Measurements from ENCODE around the gene TLCD1.

TLCD1 gene

DNA sequence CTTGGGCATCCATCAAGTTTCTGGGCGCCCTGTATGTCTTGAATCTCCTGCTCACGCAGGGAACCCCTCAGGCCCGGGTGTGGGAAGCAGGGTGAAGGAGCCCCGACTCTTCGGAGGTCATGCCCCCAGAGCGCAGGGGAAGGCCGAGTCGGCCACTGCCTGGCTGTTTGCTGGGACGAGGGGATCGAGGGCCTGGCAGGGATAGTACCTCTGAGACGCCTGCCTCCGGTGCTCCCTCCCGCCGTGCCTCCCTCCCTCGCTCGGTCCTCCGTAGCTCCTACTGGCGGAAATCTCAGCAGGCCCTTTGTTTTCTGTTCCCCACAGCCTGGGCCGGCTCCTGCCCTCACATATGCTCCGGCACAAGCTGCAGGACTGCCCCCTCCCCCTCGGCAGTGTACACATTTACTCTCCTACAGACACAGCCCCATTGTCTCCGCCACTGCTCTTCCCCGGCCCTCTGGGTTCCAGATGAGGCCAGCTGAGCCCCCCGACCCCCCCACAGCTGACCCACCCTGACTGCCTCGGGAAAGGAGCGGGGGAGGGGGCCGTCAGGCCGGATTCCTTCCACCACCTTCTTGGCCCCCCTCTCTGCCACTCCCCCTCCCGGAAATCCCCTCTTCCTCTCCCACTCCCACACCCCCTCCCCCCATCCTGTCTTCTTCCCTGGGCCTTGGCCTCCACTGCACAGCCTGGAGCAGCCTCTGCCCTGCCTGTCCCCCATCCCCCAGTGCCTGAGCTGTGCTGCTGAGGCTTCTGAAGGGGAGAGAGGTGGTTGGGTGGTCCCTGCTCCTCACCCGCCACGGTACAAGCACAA is 19.1 kb upstream of the TLCD1 start:
- TF ChIP-seq, protein P1, sequence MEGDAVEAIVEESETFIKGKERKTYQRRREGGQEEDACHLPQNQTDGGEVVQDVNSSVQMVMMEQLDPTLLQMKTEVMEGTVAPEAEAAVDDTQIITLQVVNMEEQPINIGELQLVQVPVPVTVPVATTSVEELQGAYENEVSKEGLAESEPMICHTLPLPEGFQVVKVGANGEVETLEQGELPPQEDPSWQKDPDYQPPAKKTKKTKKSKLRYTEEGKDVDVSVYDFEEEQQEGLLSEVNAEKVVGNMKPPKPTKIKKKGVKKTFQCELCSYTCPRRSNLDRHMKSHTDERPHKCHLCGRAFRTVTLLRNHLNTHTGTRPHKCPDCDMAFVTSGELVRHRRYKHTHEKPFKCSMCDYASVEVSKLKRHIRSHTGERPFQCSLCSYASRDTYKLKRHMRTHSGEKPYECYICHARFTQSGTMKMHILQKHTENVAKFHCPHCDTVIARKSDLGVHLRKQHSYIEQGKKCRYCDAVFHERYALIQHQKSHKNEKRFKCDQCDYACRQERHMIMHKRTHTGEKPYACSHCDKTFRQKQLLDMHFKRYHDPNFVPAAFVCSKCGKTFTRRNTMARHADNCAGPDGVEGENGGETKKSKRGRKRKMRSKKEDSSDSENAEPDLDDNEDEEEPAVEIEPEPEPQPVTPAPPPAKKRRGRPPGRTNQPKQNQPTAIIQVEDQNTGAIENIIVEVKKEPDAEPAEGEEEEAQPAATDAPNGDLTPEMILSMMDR (conservative IDR thresholded peaks at IDR 0.05; ENCODE audit: low read depth, low read length): no peak
- peak overlapping the region; percentile 17; the same call in 1 of the 2 replicates for H2AFZ ChIP-seq (ENCODE audit: low read depth)
- peaks cover 40% of the 10 kb centered on the region for H3K4me1 ChIP-seq (ENCODE audit: low read depth, poor library complexity, severe bottlenecking)
- peak overlapping the region; percentile 93 for H3K4me2 ChIP-seq
- no peaks in the 10 kb centered on the region for H3K27me3 ChIP-seq (ENCODE audit: insufficient read depth, low read depth)
- H3K9ac ChIP-seq: peak overlapping the region; percentile 82
- 0 out of 2 replicates have a peak, but pooled peaks cover 4% of the 10 kb centered on the region for H4K20me1 ChIP-seq (ENCODE audit: insufficient read depth)
- peak overlapping the region; percentile 62 for H3K27ac ChIP-seq
- no peak overlapping the region for H3K4me3 ChIP-seq (IDR thresholded peaks at IDR 0.05; ENCODE audit: insufficient read depth, low read depth, low read length)
- H3K79me2 ChIP-seq (ENCODE audit: insufficient read depth, low read depth): peaks cover 24% of the 10 kb centered on the region
- H3K36me3 ChIP-seq (ENCODE audit: insufficient read depth): no peaks in the 10 kb centered on the region; the same call in 1 of the 2 replicates

DNA sequence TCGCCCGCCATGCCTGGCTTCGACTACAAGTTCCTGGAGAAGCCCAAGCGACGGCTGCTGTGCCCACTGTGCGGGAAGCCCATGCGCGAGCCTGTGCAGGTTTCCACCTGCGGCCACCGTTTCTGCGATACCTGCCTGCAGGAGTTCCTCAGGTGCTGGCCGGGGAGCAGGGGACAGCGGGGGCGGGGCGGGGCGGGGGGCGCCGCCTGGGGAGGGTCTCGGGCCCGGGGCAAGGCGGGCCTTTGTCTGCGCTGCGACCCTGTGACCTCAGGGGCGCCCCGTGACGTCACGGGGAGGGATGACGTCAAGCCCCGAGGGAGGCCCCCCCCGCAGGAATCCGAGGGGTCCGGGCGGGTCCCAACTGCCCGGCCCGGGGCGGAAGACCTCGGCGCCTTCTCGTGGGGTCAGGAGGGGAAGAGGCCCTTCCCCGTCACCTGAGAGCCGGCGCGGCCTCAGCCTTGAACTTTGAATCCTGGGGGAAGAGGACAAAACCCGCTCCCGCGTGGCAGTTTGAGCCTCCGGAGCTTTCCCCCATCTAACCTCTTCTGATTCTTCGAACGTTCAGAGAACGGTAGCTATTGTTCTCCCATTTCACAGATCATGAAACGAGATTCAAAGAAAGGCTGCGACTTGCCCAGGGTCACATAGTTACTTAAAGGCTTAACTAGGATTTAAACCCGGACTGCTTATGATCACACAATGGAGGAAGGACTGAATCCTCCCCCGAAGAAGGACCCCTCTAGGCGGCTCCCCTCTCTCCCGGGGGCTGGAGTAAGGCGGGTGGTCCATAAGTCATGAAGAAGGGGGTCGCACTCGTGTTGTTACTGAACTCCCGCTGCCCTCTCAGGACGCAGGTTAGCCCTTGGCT is 18.3 kb upstream of the TLCD1 start:
- H3K79me2 ChIP-seq (ENCODE audit: insufficient read depth, low read depth): peaks cover 24% of the 10 kb centered on the region
- H3K27me3 ChIP-seq (ENCODE audit: insufficient read depth, low read depth): no peaks in the 10 kb centered on the region
- TF ChIP-seq, protein P1 (conservative IDR thresholded peaks at IDR 0.05; ENCODE audit: low read depth, low read length): no peak
- H4K20me1 ChIP-seq (ENCODE audit: insufficient read depth): 0 out of 2 replicates have a peak, but pooled peaks cover 4% of the 10 kb centered on the region
- H3K4me1 ChIP-seq (ENCODE audit: low read depth, poor library complexity, severe bottlenecking): peaks cover 35% of the 10 kb centered on the region
- peak overlapping the region; percentile 93 for H3K4me2 ChIP-seq
- no peaks in the 10 kb centered on the region for H3K36me3 ChIP-seq (ENCODE audit: insufficient read depth)
- peak overlapping the region; percentile 17; the same call in 1 of the 2 replicates for H2AFZ ChIP-seq (ENCODE audit: low read depth)
- no peak overlapping the region for H3K4me3 ChIP-seq (IDR thresholded peaks at IDR 0.05; ENCODE audit: insufficient read depth, low read depth, low read length)
- peak overlapping the region; percentile 82 for H3K9ac ChIP-seq
- H3K27ac ChIP-seq: peak overlapping the region; percentile 62

DNA sequence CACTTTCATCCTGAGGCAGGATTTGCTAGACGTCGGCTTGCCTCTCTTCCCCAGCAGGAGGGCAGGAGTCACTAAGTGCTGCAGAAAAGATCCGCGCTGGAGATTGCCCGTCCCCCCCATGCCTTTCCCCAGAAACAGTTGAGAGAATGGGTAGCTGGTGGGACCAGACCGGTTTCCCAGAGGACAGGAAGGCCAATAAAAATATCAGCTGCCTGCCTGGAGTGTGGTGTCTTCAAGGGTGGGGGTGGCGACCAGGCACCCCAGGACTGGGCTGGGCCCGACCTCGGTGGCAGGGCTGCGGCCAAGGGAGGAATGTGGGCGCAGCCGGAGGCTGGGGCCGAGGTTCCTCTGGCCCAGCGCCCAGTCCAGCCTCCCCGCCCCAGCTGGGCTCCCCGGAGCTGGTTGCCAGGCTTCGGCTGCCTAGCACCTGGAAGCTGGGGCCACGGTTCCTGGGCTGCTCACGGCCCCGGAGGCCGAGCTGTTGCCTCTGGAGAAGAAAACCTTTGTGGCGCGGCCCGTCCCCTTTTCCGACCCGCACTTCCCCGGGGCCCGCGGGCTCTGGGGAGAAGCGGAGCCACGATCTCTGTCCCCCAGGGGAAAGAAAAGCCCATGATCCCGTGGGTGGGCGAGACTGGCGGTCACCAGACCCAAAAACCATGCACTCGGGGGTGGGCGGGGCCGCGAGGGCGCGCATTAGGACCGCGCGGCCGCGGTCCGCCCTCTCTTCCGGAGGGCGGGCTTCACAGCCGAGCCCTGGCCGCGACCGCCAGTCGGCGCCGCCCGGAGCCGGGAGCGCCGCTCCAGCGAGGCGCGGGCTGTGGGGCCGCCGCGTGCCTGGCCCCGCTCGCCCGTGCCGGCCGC is 17.4 kb upstream of the TLCD1 start, which contains the start of gene TRAF4:
TRAF4 (plus strand) TSS at position 769 of the 861 bp plus-strand sequence. CDS start 102 bp downstream, outside the sequence.
- H3K4me1 ChIP-seq (ENCODE audit: low read depth, poor library complexity, severe bottlenecking): peaks cover 41% of the 10 kb centered on the region
- peaks cover 24% of the 10 kb centered on the region for H3K79me2 ChIP-seq (ENCODE audit: insufficient read depth, low read depth)
- peak within 1 kb of the TSS; percentile 62 for H3K27ac ChIP-seq
- peak within 1 kb of the TSS; percentile 82 for H3K9ac ChIP-seq
- peak within 1 kb of the TSS; percentile 70 for H2AFZ ChIP-seq (ENCODE audit: low read depth)
- no peaks in the 10 kb centered on the region for H3K27me3 ChIP-seq (ENCODE audit: insufficient read depth, low read depth)
- TF ChIP-seq, protein P1 (conservative IDR thresholded peaks at IDR 0.05; ENCODE audit: low read depth, low read length): no peak
- H3K4me2 ChIP-seq: peak within 1 kb of the TSS; percentile 93
- no peak within 1 kb of the TSS for H3K4me3 ChIP-seq (IDR thresholded peaks at IDR 0.05; ENCODE audit: insufficient read depth, low read depth, low read length)
- 0 out of 2 replicates have a peak, but pooled peaks cover 4% of the 10 kb centered on the region for H4K20me1 ChIP-seq (ENCODE audit: insufficient read depth)
- no peaks in the 10 kb centered on the region for H3K36me3 ChIP-seq (ENCODE audit: insufficient read depth)

Data from KMS-11 (cell line).